Temporal lobe (tissue), 2 donors: ENCODE data around the gene LGALS14. TPM values are rescaled to one million over a fixed set of nuclear protein-coding genes. Genes with fewer than 3 reads are reported as not detected.

Source experiments
- small RNA-seq: library from RNA; depleted of rRNA; stranded (forward); fragments of <200 nt; gene quantifications from one replicate; pipeline ENCODE3, GENCODE V24; 2014; ENCODE audit warnings: low replicate concordance
- total RNA-seq: library from RNA; depleted of rRNA; stranded (reverse); fragments of >200 nt; gene quantifications from one replicate; pipeline ENCODE4 v1.2.3, GENCODE V29; 2014

LGALS14 gene
- total RNA-seq, 1 donor from 2014 or later, result not detected

Small RNA genes lying within 50 kb of the gene (small RNA-seq; reads per million reads assigned to genes)
- gene RPS29P27, result not detected

Other genes with a start within 250 kb of the LGALS14 start
- gene TIMM50, start 223.6 kb upstream of the LGALS14 start, total RNA-seq, result 34.7 TPM
- 14.3 TPM for gene DLL3, start 205.5 kb upstream of the LGALS14 start, total RNA-seq
- gene SELENOV, start 189.3 kb upstream of the LGALS14 start, total RNA-seq, result not detected
- 12.8 TPM for gene EID2B, start 171.6 kb upstream of the LGALS14 start, total RNA-seq
- gene EID2, start 164.3 kb upstream of the LGALS14 start, total RNA-seq, result 18.9 TPM
- gene LGALS13, start 102.0 kb upstream of the LGALS14 start, total RNA-seq, result not detected
- gene LGALS16, start 48.6 kb upstream of the LGALS14 start, total RNA-seq, result not detected
- not detected for gene CLC, start 33.5 kb downstream of the LGALS14 start, total RNA-seq
- not detected for gene LEUTX, start 74.4 kb downstream of the LGALS14 start, total RNA-seq
- 11.3 TPM for gene DYRK1B, start 129.7 kb downstream of the LGALS14 start, total RNA-seq
- 157 TPM for gene FBL, start 141.9 kb downstream of the LGALS14 start, total RNA-seq
- gene FCGBP, start 230.2 kb downstream of the LGALS14 start, total RNA-seq, result 2.5 TPM